Measurements from ENCODE around the gene CIDEC.
A peak's percentile ranks its signal among the peaks of the same experiment; 100 is the strongest.

The CIDEC gene, protein sequence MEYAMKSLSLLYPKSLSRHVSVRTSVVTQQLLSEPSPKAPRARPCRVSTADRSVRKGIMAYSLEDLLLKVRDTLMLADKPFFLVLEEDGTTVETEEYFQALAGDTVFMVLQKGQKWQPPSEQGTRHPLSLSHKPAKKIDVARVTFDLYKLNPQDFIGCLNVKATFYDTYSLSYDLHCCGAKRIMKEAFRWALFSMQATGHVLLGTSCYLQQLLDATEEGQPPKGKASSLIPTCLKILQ

GRCh38 chr3:9879830-9880549 lies at the start of gene CIDEC:
Gene CIDEC, minus strand, starts transcription at chr3:9880253. Its CDS starts 1,767 bp downstream, at chr3:9878486.
- DNase-seq, result no peak

GRCh38 chr3:9928158-9928557 lies 48.1 kb upstream of the CIDEC start:
- no peak for DNase-seq

- no peak for DNase-seq
Measured at GRCh38 chr3:9918261-9919038, 38.4 kb upstream of the CIDEC start.

DNA sequence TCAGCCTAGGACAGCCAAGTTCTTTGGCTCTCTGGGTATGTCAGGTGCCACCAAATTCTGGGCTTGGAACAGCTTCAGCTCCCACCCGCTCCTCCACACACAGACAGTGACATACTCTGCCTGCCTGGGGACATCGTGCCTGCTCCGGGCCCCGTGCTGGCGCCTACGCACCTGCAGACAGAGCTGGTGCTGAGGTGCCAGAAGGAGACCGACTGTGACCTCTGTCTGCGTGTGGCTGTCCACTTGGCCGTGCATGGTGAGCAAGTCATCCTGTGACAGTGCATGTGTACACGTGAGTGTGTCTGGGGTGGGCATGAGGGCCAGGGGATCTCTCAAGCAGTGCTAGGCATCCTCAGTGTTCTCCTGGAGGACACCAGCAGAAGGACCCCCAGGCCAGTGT lies 37.8 kb upstream of the CIDEC start:
- no peak for DNase-seq

DNA sequence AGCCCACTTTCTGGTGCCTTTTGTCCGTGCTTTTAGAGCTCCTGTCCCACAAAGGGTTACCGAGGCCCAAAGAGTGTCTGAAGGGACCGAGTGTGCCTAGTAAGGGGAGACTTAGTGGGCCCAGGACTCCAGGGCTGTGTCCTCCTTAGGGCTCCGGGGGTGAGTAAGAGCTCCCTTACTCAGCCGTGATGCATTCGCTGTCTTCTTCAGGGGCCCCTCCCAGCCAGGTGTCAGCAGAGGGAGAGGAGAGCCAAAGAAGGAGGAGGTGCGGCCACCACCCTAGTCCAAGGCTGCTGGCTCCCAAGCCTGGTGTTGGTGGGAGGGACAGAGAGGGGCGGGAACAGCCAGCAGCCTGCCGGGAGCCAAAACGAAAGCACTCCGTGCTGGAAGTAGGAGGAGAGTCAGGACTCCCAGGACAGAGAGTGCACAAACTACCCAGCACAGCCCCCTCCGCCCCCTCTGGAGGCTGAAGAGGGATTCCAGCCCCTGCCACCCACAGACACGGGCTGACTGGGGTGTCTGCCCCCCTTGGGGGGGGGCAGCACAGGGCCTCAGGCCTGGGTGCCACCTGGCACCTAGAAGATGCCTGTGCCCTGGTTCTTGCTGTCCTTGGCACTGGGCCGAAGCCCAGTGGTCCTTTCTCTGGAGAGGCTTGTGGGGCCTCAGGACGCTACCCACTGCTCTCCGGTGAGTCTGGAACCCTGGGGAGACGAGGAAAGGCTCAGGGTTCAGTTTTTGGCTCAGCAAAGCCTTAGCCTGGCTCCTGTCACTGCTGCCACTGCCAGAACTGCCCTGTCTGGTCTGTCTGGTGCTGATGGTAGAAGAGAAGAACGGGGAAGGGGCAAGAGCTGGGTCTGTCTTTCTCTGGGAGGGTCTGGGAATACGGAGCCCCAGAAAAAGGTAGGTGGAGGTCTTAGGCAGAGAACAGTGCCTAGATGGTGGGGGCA lies 37.0 kb upstream of the CIDEC start, which contains the start of gene IL17RC:
TSS of gene IL17RC (plus strand) at position 365 of the 947 bp plus-strand sequence. CDS start at position 583, 218 bp downstream.
- peak; percentile 36 for DNase-seq

DNA sequence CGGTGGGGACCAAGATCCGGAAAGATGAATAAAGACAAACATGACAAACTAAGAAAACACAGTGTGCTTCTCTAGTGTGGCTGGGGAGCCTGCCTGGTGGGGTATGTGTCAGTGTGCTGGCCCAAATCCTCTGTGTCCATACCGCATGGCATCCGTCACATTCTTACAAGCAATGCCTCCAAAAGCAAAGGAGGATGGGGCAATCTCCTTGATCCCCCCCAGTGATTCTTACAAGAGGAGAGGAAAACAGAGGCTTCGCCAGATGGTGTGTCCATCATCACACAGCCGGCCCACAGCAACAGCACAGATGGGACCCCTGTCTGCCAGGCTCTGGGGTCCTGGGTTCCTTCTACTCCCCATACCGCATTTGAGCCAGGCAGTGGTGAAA lies 36.3 kb upstream of the CIDEC start:
- no peak for DNase-seq

- DNase-seq, result no peak
Measured at GRCh38 chr3:9915254-9916141, 35.4 kb upstream of the CIDEC start.

DNA sequence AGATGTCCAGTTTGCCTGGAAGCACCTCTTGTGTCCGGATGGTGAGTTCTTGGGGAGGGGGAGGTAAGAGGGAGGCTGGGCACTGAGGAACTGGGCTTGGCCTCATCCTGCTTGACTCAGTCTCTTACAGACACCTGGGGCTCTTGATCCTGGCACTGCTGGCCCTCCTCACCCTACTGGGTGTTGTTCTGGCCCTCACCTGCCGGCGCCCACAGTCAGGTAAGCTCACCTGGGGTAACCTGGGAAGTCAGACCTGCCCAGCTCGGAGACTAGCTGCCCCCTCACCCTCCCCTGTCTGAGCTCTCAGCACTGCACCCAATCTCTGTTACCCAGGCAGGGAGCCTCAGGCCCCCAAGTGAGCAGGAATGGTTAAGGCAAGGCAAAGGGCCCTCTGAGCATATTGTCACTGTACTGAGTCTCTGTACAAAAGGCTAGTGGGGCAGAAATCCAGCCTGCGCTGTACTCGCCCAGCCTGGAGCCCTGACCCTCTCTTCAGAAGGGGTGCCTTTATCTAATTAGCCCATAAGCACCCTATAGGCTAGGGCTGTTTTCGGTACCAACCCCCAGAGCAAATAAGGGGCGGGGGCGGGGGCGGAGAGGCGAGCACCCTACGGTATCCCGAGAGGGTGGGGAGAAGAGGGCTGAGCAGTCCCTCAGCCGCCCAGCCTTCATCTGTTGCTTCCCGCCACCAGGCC lies 34.7 kb upstream of the CIDEC start:
- DNase-seq, result peak; percentile 3

DNA sequence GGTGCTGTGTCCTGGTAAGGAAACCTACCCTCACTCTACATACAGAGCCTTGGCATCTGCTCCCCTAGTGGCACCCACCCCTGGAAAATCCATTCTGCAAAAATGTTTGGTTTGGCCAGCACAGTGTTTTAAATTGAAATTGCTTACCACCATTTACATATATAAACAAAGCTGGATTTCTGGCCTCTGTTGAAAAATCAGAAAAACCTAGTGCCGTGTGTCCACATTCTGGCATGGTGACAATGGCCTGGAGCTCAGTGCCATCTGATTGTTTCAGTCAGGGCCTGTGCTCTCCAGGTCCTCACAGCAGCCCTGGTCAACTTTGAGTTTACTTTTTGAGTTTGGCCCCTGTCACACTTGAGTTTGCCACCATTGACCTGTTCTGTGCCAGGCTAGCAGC lies 34.0 kb upstream of the CIDEC start:
- no peak for DNase-seq

DNA sequence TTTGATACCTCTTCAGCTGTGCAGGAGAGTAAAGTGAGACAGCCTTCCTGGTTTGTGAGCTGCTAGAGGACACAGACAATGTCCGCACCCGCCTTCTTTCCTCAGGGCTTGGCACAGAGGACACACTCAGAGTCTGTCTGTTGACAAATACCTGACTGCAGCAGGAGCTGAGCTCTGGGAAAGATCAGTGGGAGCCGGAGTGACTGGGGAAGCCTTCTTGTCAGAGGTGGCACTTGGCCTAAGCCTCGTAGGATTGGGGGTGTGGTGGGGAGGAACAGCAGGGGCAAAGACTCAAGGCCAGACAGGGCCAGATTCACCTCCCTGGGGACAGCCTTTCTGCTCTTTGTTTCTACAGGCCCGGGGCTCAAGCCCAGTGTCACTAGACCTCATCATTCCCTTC lies 33.5 kb upstream of the CIDEC start:
- no peak for DNase-seq

DNA sequence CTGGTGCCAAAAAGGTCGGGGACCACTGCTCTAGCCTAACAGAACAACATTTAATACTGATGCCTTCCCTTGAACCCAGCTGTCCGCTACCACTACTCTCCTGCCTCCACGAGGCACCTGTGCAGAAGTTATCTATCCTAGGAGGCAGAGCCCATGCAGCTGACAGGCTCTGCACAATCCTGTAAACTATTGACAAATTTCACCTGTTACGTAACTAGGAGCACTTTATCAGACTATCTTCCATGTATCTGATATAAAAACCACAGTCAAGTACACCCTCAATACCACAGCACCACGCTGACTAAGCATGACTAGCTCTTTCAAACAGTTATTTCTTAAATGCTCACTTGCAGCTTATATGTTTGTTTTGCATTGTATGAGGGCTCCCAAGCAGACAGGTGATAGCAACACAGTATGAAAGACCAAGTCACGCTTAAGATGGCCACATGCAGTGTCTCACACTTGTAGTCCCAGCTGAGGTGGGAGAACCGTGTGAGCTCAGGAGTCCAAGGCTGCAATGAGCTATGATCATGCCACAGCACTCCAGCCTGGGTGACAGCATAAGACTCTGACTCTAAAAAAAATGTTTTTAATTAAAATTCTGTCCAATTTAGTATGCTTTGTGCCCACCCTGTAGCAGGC lies 32.4 kb upstream of the CIDEC start:
- no peak for DNase-seq

- no peak for DNase-seq
Measured at GRCh38 chr3:9911863-9912262, 31.8 kb upstream of the CIDEC start.

DNA sequence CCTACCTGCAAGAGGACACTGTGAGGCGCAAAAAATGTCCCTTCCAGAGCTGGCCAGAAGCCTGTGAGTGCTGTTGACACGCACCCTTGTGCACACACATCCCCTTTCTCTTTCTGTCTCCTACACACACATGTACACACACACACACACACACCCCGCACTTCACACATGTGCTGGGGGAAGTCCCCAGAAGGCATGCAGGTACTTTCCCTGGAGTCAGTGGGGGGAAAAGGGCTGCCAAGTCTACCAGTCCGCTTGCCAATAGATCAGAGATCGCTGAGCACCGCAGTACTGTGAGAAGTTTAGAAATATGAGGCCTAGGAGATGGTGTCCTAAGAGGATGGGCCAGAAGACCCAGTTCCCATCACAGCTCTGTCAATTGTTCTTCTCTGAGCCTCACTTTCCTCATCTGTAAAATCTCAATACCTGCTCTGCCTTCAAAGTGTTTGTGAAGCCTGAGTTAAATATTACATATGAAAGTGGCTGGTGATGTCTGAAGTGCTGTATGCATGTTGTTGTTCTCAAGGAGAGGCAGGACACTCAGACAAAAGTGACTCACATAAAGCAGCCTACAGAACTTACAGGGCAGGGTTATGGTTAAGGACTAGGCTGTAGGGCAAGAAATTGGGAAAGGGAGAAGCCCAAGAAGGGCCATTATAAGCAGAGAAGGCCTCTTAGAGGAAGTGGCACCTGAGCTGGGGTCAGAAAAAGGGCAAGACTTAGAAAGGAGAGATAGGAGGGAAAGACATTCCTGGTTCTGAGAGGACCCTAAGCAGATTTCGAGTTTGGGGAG lies 29.4 kb upstream of the CIDEC start:
- DNase-seq, result no peak

DNA sequence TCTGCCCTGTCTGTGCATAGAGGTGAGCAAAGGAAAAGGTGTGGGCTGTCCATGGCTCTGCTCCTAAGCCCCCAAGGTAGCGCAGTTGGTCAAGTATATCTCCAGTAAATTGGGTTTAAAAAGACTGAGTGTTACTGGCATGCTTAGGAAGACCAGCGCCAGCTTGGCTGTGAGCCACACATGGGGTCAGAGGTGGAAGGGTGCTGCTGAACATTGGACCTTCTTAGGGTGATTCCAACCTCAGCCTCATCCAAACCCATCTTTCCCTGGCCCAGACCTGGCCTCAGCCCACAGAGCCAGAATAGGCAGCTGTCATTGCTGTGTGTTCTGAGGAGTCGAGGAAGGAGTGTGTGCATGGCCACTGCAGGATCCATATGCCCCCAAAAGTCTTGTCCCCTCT lies 28.2 kb upstream of the CIDEC start:
- DNase-seq, result no peak

DNA sequence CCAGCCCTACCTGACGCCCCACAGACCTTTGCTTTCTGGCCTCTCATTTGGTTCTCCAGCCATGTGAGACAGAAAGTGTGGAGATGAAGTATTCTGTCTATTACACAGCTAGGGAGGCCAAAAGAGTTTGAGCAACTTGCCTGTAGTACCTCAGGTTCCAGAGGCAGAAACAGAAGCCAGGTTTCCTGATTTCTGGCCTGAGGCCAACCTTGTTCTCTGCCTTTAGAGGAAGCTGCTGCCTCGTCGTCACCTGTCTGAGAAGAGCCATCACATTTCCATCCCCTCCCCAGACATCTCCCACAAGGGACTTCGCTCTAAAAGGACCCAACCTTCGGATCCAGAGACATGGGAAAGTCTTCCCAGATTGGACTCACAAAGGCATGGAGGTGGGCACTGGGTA lies 26.4 kb upstream of the CIDEC start:
- no peak for DNase-seq

GRCh38 chr3:9903904-9904303 lies 23.9 kb upstream of the CIDEC start:
- DNase-seq, result no peak

- DNase-seq, result no peak
Measured at GRCh38 chr3:9903238-9903624, 23.2 kb upstream of the CIDEC start.

DNA sequence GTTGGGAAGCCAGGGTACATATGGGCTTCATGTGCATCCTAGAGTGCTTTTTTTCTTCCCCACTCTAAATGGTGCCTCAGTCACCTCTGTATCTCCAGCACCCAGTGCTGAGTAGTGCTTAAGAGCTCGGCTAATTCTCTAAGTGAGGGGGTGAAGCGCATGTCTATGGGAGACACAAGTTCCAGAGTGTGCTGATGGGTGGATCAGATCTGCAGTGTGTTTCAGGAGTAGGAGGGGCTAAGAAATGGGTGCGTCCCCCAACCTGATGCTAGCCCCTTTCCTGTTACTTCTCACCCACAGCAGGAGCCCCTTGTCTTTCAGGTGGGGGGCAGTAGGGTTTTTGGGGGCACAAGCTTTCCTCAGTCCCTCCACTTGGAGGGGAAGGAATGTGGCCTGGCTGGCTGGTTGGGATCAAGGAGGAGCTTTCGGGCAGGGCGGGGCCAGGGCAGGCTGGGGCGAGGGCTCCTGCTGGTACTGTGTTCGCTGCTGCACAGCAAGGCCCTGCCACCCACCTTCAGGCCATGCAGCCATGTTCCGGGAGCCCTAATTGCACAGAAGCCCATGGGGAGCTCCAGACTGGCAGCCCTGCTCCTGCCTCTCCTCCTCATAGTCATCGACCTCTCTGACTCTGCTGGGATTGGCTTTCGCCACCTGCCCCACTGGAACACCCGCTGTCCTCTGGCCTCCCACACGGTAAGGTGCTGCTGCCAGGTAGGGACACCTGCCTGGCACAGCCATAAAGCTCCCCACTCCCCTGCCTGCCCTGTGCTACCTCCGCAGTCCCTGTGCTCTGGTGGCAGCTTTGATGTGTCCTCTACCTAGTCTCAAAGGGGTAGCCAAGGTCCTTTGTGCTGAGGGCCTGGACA lies 22.6 kb upstream of the CIDEC start, which contains the start of gene IL17RE:
TSS of gene IL17RE (plus strand) at position 477 of the 866 bp plus-strand sequence. CDS start at position 562, 85 bp downstream.
- DNase-seq, result no peak
